ENCODE measurements around the gene CD96. TPM values are rescaled to one million over a fixed set of nuclear protein-coding genes. Genes with fewer than 3 reads are reported as not detected.
"Not testable (repeated sequence)": the region's sequence is repeated elsewhere in the genome, so short reads cannot be mapped to it uniquely, and the experiment has no call there.

The CD96 gene
- total RNA-seq, 1 donor from 2014 or later: not detected

DNA sequence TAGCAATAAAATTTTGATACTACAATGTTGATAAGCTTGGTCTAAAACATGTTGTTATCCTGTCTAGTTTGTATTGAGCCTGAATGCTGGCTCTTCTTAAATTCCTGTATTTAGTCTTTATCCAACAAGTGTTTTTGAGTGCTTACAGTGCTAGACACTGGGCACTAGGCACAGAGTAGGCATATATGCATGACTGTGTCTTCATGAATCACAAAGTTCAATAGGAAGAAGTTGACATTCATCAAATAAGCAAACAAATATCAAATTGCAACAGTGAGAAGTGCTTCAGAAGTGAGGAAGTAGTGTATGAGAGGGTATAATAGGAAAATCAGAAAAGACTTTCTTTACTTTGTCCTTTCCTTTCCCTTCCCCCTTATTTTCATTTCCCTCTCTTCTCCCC is 6.8 kb downstream of the CD96 start:
- Mint-ChIP-seq H3K27me3 (ENCODE audit: unreplicated experiment) (peaks cover 6% of the 10 kb centered on the region), H3K36me3 (ENCODE audit: unreplicated experiment) (no peaks in the 10 kb centered on the region), H3K9me3 (ENCODE audit: unreplicated experiment) (no peaks in the 10 kb centered on the region), H3K4me3 (ENCODE audit: unreplicated experiment) (no peak overlapping the region), H3K27ac (ENCODE audit: unreplicated experiment) (no peak overlapping the region), H3K4me1 (ENCODE audit: unreplicated experiment) (no peaks in the 10 kb centered on the region)
- TF ChIP-seq, protein P1, sequence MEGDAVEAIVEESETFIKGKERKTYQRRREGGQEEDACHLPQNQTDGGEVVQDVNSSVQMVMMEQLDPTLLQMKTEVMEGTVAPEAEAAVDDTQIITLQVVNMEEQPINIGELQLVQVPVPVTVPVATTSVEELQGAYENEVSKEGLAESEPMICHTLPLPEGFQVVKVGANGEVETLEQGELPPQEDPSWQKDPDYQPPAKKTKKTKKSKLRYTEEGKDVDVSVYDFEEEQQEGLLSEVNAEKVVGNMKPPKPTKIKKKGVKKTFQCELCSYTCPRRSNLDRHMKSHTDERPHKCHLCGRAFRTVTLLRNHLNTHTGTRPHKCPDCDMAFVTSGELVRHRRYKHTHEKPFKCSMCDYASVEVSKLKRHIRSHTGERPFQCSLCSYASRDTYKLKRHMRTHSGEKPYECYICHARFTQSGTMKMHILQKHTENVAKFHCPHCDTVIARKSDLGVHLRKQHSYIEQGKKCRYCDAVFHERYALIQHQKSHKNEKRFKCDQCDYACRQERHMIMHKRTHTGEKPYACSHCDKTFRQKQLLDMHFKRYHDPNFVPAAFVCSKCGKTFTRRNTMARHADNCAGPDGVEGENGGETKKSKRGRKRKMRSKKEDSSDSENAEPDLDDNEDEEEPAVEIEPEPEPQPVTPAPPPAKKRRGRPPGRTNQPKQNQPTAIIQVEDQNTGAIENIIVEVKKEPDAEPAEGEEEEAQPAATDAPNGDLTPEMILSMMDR (IDR thresholded peaks at IDR 0.05): no peak
- DNase-seq (ENCODE audit: extremely low spot score, unreplicated experiment): no peak

DNA sequence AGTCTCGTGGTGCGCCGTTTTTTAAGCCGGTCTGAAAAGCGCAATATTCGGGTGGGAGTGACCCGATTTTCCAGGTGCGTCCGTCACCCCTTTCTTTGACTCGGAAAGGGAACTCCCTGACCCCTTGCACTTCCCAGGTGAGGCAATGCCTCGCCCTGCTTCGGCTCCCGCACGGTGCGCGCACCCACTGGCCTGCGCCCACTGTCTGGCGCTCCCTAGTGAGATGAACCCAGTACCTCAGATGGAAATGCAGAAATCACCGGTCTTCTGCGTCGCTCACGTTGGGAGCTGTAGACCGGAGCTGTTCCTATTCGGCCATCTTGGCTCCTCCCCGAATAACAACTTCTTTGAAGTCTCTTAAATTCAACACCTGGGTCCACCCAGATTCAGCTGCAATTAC is 19.9 kb downstream of the CD96 start:
- DNase-seq (ENCODE audit: extremely low spot score, unreplicated experiment): not testable (repeated sequence)

DNA sequence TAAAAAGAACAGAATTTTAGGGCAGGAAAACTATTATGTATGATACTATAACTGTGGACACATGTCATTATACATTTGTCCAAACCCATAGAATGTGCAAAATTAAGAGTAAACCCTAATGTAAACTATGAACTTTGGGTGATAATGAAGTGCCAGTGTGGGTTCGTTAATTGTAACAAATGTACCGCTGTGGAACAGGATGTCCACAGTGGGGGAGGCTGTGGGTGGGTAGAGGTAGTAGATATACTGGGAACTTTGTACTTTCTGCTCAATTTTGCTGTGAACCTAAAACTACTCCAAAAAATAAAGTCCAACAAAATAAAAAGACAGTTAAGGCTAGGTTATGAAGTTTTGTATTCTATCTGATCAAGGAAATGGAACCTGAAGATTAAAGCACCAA is 24.8 kb downstream of the CD96 start:
- no peak overlapping the region for H3K27ac Mint-ChIP-seq (ENCODE audit: unreplicated experiment)
- no peaks in the 10 kb centered on the region for H3K4me1 Mint-ChIP-seq (ENCODE audit: unreplicated experiment)
- TF ChIP-seq, protein P1 (IDR thresholded peaks at IDR 0.05): no peak
- H3K9me3 Mint-ChIP-seq (ENCODE audit: unreplicated experiment): no peaks in the 10 kb centered on the region
- H3K4me3 Mint-ChIP-seq (ENCODE audit: unreplicated experiment): no peak overlapping the region
- H3K36me3 Mint-ChIP-seq (ENCODE audit: unreplicated experiment): no peaks in the 10 kb centered on the region
- H3K27me3 Mint-ChIP-seq (ENCODE audit: unreplicated experiment): peaks cover 30% of the 10 kb centered on the region
- no peak for DNase-seq (ENCODE audit: extremely low spot score, unreplicated experiment)

More for the DNA sequence above, 19.9 kb downstream of the CD96 start:
- H3K4me1 Mint-ChIP-seq (ENCODE audit: unreplicated experiment); H3K9me3 Mint-ChIP-seq (ENCODE audit: unreplicated experiment); H3K4me3 Mint-ChIP-seq (ENCODE audit: unreplicated experiment); H3K27ac Mint-ChIP-seq (ENCODE audit: unreplicated experiment); H3K36me3 Mint-ChIP-seq (ENCODE audit: unreplicated experiment): not testable (repeated sequence)
- peaks cover 27% of the 10 kb centered on the region for H3K27me3 Mint-ChIP-seq (ENCODE audit: unreplicated experiment)

DNA sequence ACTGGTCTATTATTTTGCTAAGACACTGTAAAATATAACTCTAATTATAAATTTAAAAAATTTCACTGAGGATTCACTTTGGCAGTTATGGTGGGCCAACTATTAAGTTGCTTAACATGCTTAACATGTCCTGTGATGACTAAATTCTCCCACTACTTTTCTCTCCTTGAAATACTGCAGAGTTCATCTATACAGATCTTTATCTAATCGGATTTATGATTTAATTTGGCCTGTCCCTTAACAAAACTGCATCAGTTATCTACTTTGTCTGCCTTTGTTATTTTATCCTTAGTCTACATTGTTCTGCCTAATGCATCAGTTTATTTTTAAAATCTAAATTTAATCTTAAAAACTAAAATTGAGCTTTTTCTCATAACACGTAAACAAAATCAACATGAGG is 26.4 kb downstream of the CD96 start:
- TF ChIP-seq, protein P1 (IDR thresholded peaks at IDR 0.05): no peak

DNA sequence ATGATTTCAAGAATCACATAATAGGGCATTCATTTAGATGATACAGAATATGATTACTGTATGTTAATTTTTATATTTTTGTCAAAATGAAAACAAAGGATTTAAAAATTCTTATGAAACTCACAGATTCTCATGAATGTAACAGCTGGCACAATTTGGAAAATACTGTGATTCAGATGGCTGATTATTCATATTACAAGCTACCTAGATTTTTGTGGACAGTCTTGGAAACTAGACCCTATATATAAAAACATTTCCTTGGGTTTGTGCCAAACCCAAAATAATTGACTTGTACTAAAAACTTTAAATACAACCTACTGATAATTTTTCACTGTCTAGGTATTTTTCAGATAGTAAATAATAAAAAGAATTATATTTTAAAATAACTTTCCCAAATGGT is 26.9 kb downstream of the CD96 start:
- DNase-seq (ENCODE audit: extremely low spot score, unreplicated experiment): no peak
- H3K4me3 Mint-ChIP-seq (ENCODE audit: unreplicated experiment): no peak overlapping the region
- H3K36me3 Mint-ChIP-seq (ENCODE audit: unreplicated experiment): no peaks in the 10 kb centered on the region
- H3K9me3 Mint-ChIP-seq (ENCODE audit: unreplicated experiment): no peaks in the 10 kb centered on the region
- H3K27me3 Mint-ChIP-seq (ENCODE audit: unreplicated experiment): peaks cover 20% of the 10 kb centered on the region
- H3K27ac Mint-ChIP-seq (ENCODE audit: unreplicated experiment): no peak overlapping the region
- TF ChIP-seq, protein P1 (IDR thresholded peaks at IDR 0.05): no peak
- no peaks in the 10 kb centered on the region for H3K4me1 Mint-ChIP-seq (ENCODE audit: unreplicated experiment)

More for the DNA sequence above, 26.4 kb downstream of the CD96 start:
- no peak overlapping the region for H3K27ac Mint-ChIP-seq (ENCODE audit: unreplicated experiment)
- no peaks in the 10 kb centered on the region for H3K4me1 Mint-ChIP-seq (ENCODE audit: unreplicated experiment)
- no peak for DNase-seq (ENCODE audit: extremely low spot score, unreplicated experiment)
- peaks cover 19% of the 10 kb centered on the region for H3K27me3 Mint-ChIP-seq (ENCODE audit: unreplicated experiment)
- H3K4me3 Mint-ChIP-seq (ENCODE audit: unreplicated experiment): no peak overlapping the region
- no peaks in the 10 kb centered on the region for H3K36me3 Mint-ChIP-seq (ENCODE audit: unreplicated experiment)
- no peaks in the 10 kb centered on the region for H3K9me3 Mint-ChIP-seq (ENCODE audit: unreplicated experiment)
